VCaP (cell line): ENCODE data around the gene NKPD1.

Source experiments
- H3K27ac ChIP-seq: fragments of 450-650 bp; 2 replicates; pipeline ENCODE4 v1.5.1; 2017
- CTCF ChIP-seq: fragments of 450-650 bp; conservative IDR thresholded peaks from 2 replicates; pipeline ENCODE4 v1.5.1; 2017; ENCODE audit warnings: mild to moderate bottlenecking, moderate library complexity

Gene NKPD1

GRCh38 chr19:45189971-45190370, 29.2 kb upstream of the NKPD1 start:
- no peak overlapping the region for H3K27ac ChIP-seq
- TF ChIP-seq CTCF: no peak

GRCh38 chr19:45187421-45188100, 26.8 kb upstream of the NKPD1 start:
- TF ChIP-seq CTCF: peak; percentile 68

GRCh38 chr19:45186509-45187334, 25.9 kb upstream of the NKPD1 start:
- TF ChIP-seq CTCF: no peak
- no peak overlapping the region for H3K27ac ChIP-seq

More at GRCh38 chr19:45187421-45188100, 26.8 kb upstream of the NKPD1 start:
- no peak overlapping the region for H3K27ac ChIP-seq

- H3K27ac ChIP-seq: no peak overlapping the region
- TF ChIP-seq CTCF: no peak
Measured at GRCh38 chr19:45184115-45184514, 23.3 kb upstream of the NKPD1 start.

- no peak for TF ChIP-seq CTCF
- H3K27ac ChIP-seq: no peak overlapping the region
Measured at GRCh38 chr19:45182758-45183157, 22.0 kb upstream of the NKPD1 start.

GRCh38 chr19:45180936-45181335, 20.2 kb upstream of the NKPD1 start:
- H3K27ac ChIP-seq: peak overlapping the region; percentile 95
- TF ChIP-seq CTCF: no peak

- TF ChIP-seq CTCF: no peak
- peak overlapping the region; percentile 95 for H3K27ac ChIP-seq
Measured at GRCh38 chr19:45179892-45180370, 19.1 kb upstream of the NKPD1 start.
